NOMO-1 (cell line): ENCODE results near the gene FBXO9.

Experiments
- DNase-seq, 2 experiments: peaks; one replicate each; lab custom pipeline; 2025; ENCODE audit not compliant: unreplicated experiment in 2 of 2; lab: John Stamatoyannopoulos, UW

The FBXO9 gene

DNA sequence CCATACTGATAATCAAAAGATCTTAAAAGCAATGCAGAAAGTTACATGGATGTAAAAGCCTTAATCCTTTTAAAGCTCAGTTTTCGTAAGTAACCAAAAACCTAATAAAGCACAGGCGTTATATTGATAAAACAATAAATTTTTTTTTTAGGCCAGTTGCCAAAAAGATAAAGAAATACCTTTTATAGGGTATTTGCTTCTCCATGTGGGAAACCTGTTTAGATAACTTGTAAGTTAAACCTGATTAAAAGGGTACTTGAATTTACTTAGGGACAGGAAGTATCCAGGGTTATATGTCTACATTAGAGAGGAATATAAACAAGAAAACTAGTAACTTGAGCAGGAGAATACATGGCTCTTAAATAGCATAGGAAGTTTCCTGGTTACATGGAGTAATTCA lies 21.1 kb downstream of the FBXO9 start:
- DNase-seq, result no peak

DNA sequence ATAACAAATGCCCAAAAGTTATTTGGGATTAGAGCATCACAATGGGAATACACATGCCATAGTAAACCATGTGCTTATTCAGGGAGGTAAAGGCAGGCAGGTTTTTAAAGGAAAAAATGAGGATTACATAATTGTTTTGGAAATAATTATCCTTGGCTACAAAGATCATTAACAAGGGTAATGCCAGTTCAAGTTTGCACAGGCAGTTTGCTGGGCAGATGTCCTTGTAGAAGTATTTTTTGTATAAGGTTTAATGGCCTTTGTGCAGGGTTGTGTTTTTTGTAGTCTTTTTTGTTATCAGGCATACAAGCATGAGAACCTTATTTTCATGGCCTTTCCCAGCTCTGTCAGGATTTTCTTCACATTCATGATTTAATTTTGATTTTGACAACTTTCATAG lies 24.7 kb downstream of the FBXO9 start:
- DNase-seq, result no peak

DNA sequence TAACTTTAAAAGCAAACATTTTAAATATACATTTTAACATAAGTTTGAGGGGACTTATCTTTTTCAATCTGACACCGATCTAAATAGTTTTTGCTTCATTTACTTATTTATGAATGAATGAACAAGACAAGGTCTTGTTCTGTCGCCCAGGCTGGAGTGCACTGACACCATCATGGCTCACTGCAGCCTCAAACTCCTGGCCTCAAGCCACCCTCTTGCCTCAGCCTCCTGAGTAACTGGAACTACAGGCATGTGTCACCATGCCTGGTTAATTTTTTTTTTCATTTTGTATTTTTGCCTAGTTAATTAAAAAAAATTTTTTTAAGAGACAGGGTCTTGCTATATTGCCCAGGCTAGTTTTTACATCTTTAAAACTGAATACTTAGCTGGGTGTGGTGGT lies 25.4 kb downstream of the FBXO9 start:
- DNase-seq, result no peak

DNA sequence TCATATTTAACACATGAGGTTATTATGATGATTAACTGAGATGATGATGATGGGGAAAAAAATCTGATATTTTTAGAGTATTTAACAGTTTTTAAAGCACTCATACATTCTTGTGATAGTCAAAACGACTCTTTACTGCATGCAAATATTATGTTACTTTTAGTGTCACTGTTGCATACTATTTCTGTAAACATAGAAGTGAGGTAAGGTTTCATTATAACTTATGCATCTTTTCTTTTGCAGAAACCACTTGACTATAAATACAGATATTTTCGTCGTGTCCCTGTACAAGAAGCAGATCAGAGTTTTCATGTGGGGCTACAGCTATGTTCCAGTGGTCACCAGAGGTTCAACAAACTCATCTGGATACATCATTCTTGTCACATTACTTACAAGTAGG lies 30.1 kb downstream of the FBXO9 start:
- DNase-seq, result no peak

DNA sequence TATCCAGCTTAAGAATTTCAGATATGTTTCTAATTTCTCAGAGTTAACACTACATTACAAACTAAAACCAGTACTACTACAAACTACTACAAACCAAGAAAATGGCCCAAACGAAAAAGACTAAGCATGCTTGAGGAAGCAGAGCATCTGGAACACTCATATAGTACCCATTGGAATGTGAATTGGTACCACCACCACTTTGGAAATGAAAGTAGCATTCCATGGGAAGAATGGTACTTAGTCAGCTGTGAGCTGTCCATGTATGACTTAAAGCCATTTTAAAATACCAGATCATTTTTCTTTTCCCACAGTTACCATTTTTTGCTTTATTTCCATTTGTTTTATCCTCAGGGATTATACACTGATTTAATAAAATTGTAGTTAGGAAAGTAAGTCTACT lies 30.5 kb downstream of the FBXO9 start:
- DNase-seq, result no peak

DNA sequence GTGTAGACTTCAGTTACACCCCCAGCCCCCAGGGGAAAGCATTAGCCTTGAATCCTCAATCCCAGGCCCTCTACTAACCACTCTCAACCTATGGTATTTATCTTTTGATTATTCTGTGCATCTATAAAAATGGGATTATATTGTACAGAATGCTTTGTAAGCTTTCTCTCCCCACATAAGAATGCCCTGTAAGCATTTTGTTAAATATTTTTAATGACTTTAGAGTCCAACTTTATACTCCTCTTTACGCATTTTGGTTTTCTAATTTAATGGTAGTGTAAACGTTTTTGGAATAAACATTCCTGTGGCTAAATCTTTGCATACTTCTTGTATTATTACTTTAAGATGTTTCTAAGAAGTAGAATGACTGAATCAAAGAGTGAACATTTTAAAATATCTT lies 35.4 kb downstream of the FBXO9 start:
- no peak for DNase-seq

DNA sequence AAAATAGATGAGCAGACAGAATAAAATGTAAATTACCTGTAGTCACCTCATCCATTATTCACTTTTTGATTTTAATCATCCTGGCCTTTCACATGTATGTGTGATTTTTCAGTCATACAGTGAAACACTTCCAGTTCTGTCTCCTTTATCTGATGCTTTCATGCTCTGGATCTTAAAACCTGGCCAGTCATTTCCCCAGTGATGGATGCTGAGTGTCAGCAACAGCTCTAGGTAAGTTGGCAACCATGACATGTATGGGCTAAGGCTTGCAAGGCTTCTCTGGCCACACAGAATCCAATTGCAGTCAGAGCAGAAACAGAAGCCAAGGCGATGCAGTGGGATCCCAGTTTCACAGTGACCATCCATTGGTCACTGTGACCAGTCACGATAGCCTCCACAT lies 35.8 kb downstream of the FBXO9 start:
- DNase-seq, result no peak

DNA sequence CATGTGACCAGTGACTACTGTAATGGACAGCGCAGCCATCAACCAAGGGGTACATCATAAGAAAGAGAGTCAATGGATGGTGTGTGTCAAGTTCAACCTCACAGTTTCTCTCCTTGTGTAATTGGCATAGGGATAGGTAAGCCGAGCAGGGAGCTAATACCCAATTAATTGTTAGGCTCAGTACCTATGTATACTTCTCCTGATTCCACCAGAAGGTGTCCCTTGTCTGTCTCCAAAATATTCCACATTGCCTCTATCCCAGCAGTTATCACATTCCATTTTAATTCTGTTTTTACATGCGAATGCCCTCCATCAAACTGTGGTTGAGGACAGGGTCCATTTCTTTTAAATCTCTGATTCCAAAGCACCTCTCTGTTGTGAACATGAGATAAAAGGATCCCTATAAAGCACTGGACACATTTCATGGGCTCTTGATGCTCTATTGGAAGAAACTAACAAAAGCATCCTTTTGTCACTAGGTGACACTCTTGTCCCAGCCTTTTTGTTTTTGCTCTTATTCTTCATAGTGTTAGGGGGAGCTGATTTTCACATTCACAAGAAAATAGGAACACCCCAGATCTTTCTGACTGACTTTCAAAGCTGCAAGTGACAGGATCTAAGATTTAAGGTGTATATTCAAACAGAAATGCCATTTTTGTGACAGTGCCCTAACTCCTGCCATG lies 38.9 kb downstream of the FBXO9 start:
- peak; percentile 0 to 32 for DNase-seq

DNA sequence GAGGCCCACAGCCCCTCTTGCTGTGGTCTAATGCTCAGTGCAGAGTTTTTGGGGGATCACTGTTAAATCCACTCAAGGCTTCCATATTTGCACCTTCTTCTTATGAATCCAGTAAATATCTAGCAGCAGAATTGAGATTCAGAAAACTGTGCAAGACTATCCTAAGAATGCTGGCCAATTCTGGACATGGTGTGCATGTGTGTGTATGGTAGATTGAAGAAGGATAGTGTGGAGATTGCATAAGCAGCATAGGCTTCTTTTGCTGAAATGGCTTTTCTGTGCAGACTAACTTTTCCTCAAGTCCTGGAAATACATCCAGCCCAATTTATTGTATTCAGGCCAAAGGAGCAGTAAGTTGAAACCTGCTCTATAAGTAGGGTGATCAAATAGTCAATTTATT lies 39.7 kb downstream of the FBXO9 start:
- DNase-seq, result no peak

DNA sequence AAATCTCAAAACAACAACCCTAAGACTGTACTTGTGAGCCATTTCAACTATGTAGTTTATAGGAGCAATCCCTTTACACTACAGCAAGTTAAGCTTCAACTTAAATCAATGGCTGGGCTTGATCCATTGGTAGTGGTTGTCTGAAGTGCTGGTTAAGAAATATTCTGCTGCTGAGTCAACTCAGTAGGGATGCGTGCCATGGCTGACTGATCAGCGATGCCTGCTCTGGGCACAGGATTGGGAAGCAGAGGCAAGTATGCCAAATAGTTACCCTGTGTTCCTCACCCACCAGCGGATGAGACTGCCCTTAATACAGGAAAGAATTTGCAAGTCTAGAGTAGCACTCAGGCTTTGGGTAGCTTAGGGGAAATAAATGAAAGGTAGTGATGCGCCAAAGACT lies 41.9 kb downstream of the FBXO9 start:
- DNase-seq, result no peak

DNA sequence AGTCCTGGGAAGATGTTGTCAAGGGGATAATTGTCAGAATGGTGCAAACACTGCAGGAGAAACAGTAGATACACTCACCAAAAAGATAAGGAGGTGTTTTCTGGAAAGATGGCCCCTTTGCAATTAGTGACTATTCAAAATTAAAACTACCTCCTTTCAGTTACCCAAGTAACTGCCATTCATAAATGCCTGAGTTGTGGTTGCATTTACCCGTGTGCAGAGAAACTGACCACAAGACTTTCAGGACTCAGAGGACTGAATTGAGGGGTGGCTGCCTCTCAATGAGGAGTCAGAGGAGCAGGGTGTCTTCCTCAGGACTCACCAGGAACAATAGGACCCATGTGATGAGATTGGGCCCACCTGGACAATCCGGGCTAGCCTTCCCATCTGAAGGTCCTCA lies 44.4 kb downstream of the FBXO9 start:
- DNase-seq, result no peak

DNA sequence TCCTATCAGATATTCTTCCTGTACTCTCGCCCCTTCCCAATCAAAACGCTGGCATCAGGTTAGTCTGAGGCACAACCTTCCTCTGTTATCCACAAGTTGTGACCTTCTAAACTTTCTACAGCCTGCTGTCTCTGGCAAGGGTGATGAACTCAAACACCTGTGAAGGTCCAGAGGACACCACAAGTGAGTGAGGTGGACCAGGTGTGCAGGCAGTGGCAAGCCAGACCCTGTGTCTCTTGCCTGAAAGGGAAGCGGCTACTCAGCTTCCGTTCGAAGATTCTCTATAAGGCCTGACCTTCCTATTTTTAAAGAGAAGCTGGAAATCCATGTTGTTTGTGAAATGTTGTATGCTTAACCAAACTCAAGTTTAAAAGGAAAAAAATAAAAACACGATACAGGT lies 46.7 kb downstream of the FBXO9 start:
- no peak for DNase-seq

DNA sequence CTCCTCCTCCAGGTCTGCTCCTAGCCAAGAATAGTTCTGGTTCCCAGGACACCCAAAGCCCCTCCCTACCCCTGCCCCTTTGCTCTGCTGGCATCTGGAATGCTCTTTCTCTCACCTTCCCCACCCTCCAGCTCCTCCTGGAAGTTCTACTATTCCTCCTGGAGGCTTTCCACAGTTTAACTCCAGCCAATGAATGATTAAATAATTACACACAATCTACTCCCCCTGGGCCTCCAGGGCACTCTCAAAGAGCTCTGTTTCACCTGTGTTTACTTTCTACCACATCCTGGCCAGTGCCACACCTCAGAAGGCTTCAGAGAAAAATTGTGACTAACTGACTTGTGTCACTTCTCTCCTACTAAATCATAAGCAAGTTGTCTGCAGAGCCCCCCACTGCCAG lies 47.2 kb downstream of the FBXO9 start:
- DNase-seq, result no peak

DNA sequence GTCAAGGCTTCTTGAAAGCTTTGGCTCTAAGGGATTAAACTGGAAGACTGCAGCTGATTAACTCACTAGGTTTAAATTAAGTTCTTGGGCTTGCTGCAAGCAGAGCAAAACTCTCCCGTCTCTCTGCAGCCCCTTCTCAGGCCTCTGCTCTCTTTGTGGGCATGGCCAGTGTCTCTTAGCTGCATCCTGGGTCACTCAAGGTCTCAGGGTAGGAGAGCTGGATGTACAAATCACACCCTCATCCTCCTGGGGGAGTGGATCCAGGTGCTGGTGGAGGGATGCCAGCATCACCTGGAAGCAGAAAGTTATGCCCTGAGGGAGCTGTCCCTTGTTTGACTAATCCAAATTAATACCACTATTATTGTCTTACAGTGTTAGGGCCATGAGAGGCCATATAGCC lies 47.7 kb downstream of the FBXO9 start:
- DNase-seq, result no peak

DNA sequence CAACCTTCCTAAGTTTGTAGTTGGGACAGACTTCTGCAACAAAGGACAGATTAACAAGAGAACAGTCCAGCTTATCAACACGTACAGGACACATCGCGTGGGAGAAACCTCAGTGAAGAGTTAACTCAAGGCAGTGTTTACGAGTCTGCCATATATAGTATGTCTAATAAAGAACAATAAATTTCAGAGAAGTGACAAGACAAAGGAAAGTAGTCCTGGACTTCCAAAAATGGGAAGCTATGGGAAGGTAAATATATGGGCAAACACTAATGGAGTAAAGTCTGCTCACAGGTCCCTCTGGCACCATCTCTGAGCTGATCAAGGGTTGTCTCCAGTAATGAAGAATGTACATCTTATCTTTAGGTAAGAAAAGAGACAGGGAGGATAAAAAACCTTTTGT lies 48.5 kb downstream of the FBXO9 start:
- DNase-seq, result no peak

DNA sequence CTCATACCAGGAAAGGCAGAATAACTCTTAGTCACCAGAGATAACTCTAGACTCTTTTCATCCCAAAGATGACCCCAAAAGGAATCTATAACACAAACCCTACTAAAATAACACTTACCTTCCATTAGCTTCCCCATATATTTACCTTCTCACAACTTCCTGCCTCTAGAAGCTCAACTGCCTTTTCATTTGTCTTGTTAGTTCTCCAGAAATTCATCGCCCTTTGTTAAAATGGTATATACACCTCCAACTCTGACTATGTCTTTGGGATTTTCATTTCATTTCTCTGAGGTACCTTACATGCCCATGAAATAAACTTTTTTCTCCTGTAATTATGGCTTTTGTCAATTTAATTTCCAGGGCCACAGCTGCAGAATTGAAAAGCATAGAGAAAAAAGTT lies 49.9 kb downstream of the FBXO9 start:
- no peak for DNase-seq

DNA sequence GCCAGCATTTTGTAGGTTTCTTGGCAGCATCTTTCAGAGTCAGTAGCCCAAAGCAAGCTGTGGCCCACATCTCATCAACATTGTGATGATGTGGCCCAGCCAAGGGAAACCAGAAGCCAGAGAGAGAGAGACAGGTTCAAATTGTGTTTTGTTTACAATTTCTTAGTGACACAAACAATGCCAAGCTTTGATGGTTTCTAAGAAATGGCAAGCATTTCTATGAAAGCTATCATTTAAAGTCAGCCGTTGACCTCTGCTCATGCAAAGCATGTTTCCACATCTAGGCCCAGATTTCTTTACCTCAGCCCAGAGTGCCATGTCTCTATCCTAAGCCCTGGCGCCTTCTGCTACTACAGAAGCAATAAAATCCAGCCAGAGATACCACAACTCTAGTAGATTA lies 50.5 kb downstream of the FBXO9 start:
- no peak for DNase-seq

DNA sequence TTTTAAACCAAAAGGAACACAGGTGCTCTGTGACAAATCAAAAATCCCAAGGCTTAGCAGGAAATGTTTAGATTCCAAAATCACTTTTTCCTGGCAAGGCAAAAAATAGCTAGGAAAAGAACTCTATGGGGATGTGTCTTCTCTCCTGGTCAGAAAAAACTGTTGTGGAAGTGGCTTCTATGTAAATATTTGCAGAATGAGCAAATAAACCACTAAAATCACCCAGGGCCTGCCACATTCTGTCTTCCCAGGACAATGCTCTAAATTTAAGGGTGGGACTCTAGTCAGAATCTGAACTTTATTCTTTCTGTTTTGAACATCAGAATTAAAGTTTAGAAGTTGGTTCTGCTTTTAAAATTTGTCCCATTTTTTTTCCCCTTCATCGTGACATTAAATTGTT lies 54.1 kb downstream of the FBXO9 start:
- DNase-seq, result no peak

DNA sequence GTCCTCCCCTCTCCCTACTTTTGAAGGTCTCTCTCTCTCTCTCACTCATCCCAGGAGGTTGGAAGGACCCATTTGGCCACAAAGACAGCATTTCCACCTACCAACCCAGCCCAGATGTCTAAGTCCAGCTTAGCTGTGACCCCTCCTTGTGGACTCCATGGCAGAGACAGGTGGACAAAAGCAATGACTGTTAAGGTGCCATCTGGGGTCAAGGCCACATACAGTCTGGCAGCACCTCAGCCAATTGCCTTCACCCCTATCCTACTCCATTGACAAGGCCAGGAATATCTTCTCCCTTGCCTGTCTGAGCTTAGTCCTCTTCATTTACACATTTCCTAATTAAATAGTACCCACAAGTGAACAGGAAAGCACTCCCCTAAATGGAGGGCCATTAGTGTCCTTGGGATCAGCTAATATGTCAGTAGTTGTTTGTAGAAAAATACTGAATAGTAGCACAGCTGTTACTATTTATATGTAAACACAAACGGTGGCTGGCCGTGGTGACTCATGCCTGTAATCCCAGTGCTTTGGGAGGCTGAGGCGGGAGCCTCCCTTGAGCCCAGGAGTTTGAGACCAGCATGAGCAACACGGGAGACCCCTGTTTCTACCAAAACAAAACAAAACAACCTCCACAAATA lies 54.7 kb downstream of the FBXO9 start:
- DNase-seq, result no peak

DNA sequence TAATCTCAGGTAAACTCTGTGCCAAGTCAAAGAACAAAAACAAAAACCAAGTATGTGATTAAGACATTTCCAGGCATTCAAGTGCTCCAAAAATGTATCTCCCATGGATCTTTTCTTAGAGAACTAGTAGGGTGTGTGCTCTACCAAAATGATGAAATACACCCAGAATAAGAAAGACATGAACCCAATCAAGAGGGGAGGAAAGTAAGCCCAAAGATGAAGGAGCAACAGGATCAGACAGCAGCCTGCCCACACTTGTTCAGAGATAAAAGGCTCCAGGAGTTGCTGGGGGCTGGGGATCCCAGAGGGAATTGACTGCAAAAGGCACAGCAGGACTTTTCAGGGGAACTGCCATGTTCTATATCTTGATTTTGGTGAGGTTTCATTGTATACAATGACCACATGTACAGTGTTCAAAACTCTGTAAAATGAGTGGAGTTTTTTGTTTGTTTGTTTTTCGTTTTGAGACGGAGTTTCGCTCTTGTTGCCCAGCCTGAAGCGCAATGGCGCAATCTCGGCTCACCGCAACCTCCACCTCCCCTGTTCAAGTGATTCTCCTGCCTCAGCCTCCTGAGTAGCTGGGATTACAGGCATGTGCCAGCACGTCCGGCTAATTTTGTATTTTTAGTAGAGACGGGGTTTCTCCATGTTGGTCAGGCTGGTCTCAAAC lies 59.1 kb downstream of the FBXO9 start:
- no peak for DNase-seq

DNA sequence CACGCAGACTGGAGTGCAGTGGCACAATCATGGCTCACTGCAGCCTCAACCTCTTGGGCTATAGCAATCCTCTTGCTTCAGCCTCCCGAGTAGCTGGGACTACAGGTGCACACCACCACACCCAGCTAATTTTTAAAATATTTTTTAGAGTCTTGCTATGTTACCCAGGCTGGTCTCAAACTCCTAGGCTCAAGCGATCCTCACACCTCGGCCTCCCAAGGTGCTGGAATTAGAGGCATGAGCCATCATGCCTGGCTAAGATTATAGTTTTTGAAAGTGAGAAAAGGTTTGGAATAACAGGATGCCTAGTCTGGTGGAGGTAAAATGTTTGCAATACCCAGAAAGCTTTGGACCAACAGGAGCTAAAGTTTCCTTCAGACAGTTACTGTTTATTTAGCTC lies 60.1 kb downstream of the FBXO9 start:
- DNase-seq, result no peak

DNA sequence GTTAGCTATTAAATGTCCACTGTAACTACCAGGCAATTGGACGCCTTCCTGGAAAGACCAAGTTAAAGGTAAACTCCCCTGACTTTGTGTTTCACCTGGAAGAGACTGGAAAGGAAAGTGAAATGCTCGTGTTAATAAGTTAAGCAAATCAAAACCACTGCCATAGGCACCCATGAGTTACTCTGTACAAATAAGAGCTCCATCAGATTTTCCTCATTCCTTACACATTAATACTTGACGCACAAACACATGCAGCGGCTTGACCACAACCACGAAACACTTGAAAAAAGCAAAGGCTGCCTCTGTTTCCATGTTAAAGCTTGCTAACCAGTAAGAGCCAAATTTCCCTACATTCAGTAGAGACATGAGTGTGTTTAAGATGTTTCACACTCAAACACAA lies 63.6 kb downstream of the FBXO9 start:
- no peak for DNase-seq
